Muscle layer of duodenum (tissue), 2 donors: ENCODE results near the gene RPRD1B.

Experiments used
- H3K27ac ChIP-seq: one replicate; pipeline ENCODE4 v1.7.0; 2013; ENCODE audit warnings: mild to moderate bottlenecking, low read length
- H3K27me3 ChIP-seq: one replicate; pipeline ENCODE4 v1.7.0; 2013; ENCODE audit warnings: low read depth, mild to moderate bottlenecking, control low read depth, low read length
- H3K36me3 ChIP-seq, 2 donors: one replicate each; pipeline ENCODE4 v1.7.0; 2013; ENCODE audit warnings: low read length in 2 of 2, control low read depth in 1 of 2, mild to moderate bottlenecking in 1 of 2; ENCODE audit not compliant: insufficient read depth in 2 of 2, control insufficient read depth in 1 of 2
- H3K4me1 ChIP-seq, 2 donors: one replicate each; pipeline ENCODE4 v1.7.0; 2013; ENCODE audit warnings: low read length in 2 of 2, mild to moderate bottlenecking in 2 of 2, control low read depth in 1 of 2, moderate library complexity in 1 of 2; ENCODE audit not compliant: insufficient read depth in 2 of 2, control insufficient read depth in 1 of 2
- H3K4me3 ChIP-seq, 2 donors: one replicate each; pipeline ENCODE4 v1.7.0; 2013; ENCODE audit warnings: low read length in 2 of 2, low read depth in 1 of 2, mild to moderate bottlenecking in 1 of 2
- H3K9me3 ChIP-seq, 2 donors: one replicate each; pipeline ENCODE4 v1.7.0; 2013; ENCODE audit warnings: low read length in 2 of 2, control low read depth in 1 of 2, mild to moderate bottlenecking in 1 of 2; ENCODE audit not compliant: control insufficient read depth in 1 of 2
- donor health status: healthy.

The RPRD1B gene

GRCh38 chr20:38126932-38127621, 93.5 kb downstream of the RPRD1B start:
- H3K27ac ChIP-seq = peak overlapping the region; percentile 67
- no peaks in the 10 kb centered on the region for H3K9me3 ChIP-seq
- H3K27me3 ChIP-seq = no peaks in the 10 kb centered on the region
- H3K36me3 ChIP-seq = peaks cover 0 to 7% of the 10 kb centered on the region in 2 donors
- H3K4me1 ChIP-seq = peaks cover 21 to 24% of the 10 kb centered on the region in 2 donors
- H3K4me3 ChIP-seq = no peak overlapping the region

GRCh38 chr20:38127920-38128528, 94.5 kb downstream of the RPRD1B start:
- H3K4me3 ChIP-seq = no peak overlapping the region
- H3K9me3 ChIP-seq = no peaks in the 10 kb centered on the region
- H3K36me3 ChIP-seq = peaks cover 0 to 14% of the 10 kb centered on the region in 2 donors
- peaks cover 19 to 22% of the 10 kb centered on the region in 2 donors for H3K4me1 ChIP-seq
- no peak overlapping the region for H3K27ac ChIP-seq
- no peaks in the 10 kb centered on the region for H3K27me3 ChIP-seq

GRCh38 chr20:38128691-38129090, 95.1 kb downstream of the RPRD1B start:
- no peaks in the 10 kb centered on the region for H3K27me3 ChIP-seq
- peaks cover 0 to 14% of the 10 kb centered on the region in 2 donors for H3K36me3 ChIP-seq
- H3K4me3 ChIP-seq = no peak overlapping the region
- peaks cover 16 to 18% of the 10 kb centered on the region in 2 donors for H3K4me1 ChIP-seq
- no peaks in the 10 kb centered on the region for H3K9me3 ChIP-seq
- no peak overlapping the region for H3K27ac ChIP-seq

- no peak overlapping the region for H3K27ac ChIP-seq
- H3K36me3 ChIP-seq = peaks cover 0 to 14% of the 10 kb centered on the region in 2 donors
- H3K27me3 ChIP-seq = no peaks in the 10 kb centered on the region
- H3K9me3 ChIP-seq = no peaks in the 10 kb centered on the region
- H3K4me1 ChIP-seq = peaks cover 16 to 22% of the 10 kb centered on the region in 2 donors
- no peak overlapping the region for H3K4me3 ChIP-seq
Measured at GRCh38 chr20:38129248-38129865, 95.8 kb downstream of the RPRD1B start.

- Histone ChIP-seq H3K9me3 (no peaks in the 10 kb centered on the region), H3K27ac (no peak overlapping the region)
Measured at GRCh38 chr20:38129893-38130609, 96.5 kb downstream of the RPRD1B start.

GRCh38 chr20:38130687-38131587, 97.4 kb downstream of the RPRD1B start:
- H3K27ac ChIP-seq = no peak overlapping the region
- H3K4me3 ChIP-seq = no peak overlapping the region
- H3K36me3 ChIP-seq = peaks cover 0 to 14% of the 10 kb centered on the region in 2 donors
- H3K4me1 ChIP-seq = peaks cover 6 to 16% of the 10 kb centered on the region in 2 donors
- no peaks in the 10 kb centered on the region for H3K9me3 ChIP-seq
- no peaks in the 10 kb centered on the region for H3K27me3 ChIP-seq

More at GRCh38 chr20:38129893-38130609, 96.5 kb downstream of the RPRD1B start:
- Histone ChIP-seq H3K4me3 (no peak overlapping the region), H3K27me3 (no peaks in the 10 kb centered on the region), H3K36me3 (peaks cover 0 to 14% of the 10 kb centered on the region in 2 donors), H3K4me1 (peaks cover 15 to 25% of the 10 kb centered on the region in 2 donors)

- H3K4me1 ChIP-seq = peaks cover 3 to 9% of the 10 kb centered on the region in 2 donors
- H3K9me3 ChIP-seq = no peaks in the 10 kb centered on the region
- H3K27ac ChIP-seq = no peak overlapping the region
- peaks cover 0 to 17% of the 10 kb centered on the region in 2 donors for H3K36me3 ChIP-seq
- no peaks in the 10 kb centered on the region for H3K27me3 ChIP-seq
- no peak overlapping the region for H3K4me3 ChIP-seq
Measured at GRCh38 chr20:38131588-38132121, 98.1 kb downstream of the RPRD1B start.

- Histone ChIP-seq H3K9me3 (no peaks in the 10 kb centered on the region), H3K4me3 (no peak overlapping the region), H3K27me3 (no peaks in the 10 kb centered on the region), H3K36me3 (peaks cover 0 to 24% of the 10 kb centered on the region in 2 donors), H3K4me1 (peaks cover 0 to 7% of the 10 kb centered on the region in 2 donors), H3K27ac (no peak overlapping the region)
Measured at GRCh38 chr20:38132156-38132909, 98.8 kb downstream of the RPRD1B start.

GRCh38 chr20:38132910-38133501, 99.5 kb downstream of the RPRD1B start:
- Histone ChIP-seq H3K27me3 (no peaks in the 10 kb centered on the region), H3K9me3 (no peaks in the 10 kb centered on the region), H3K27ac (no peak overlapping the region), H3K4me3 (no peak overlapping the region), H3K36me3 (peaks cover 0 to 31% of the 10 kb centered on the region in 2 donors), H3K4me1 (peaks cover 0 to 7% of the 10 kb centered on the region in 2 donors)
